Vagina (tissue), 2 donors: Measurements from ENCODE around the gene IFT20. TPM values are rescaled to one million over a fixed set of nuclear protein-coding genes. Genes with fewer than 3 reads are reported as not detected.
"Not testable (repeated sequence)": the region's sequence is repeated elsewhere in the genome, so short reads cannot be mapped to it uniquely, and the experiment has no call there.

Source experiments
- DNase-seq, 2 donors: peaks; one replicate each; pipeline ENCODE4 v3.0.0-alpha.2; 2017; ENCODE audit errors: extremely low spot score in 2 of 2
- H3K27ac ChIP-seq: fragments of 200-600 bp; sonication (generic); one replicate; pipeline ENCODE4 v1.5.1; 2019
- H3K27me3 ChIP-seq: fragments of 200-600 bp; sonication (generic); one replicate; pipeline ENCODE4 v1.5.1; 2019
- H3K36me3 ChIP-seq, 2 donors: fragments of 200-600 bp; sonication (generic); one replicate each; pipeline ENCODE4 v1.5.1; 2017 to 2019
- H3K4me1 ChIP-seq: fragments of 200-600 bp; sonication (generic); one replicate; pipeline ENCODE4 v1.5.1; 2019
- H3K4me3 ChIP-seq, 2 donors: fragments of 200-600 bp; sonication (generic); 1 replicate in 1 of 2; 2 replicates in 1 of 2; pipeline ENCODE4 v1.5.1; 2016 to 2019
- H3K9me3 ChIP-seq: fragments of 200-600 bp; sonication (generic); one replicate; pipeline ENCODE4 v1.5.1; 2019
- POLR2A ChIP-seq, 2 donors: fragments of 450-650 bp; IDR thresholded peaks; one replicate each; pipeline ENCODE4 v1.6.1; 2017; ENCODE audit warnings: antibody characterized with exemption in 2 of 2, mild to moderate bottlenecking in 2 of 2, moderate library complexity in 2 of 2
- POLR2AphosphoS5 ChIP-seq, 2 donors: sonication (generic); formaldehyde crosslinking; IDR thresholded peaks; one replicate each; pipeline ENCODE4 v1.9.0; 2017; ENCODE audit warnings: antibody characterized with exemption in 2 of 2, mild to moderate bottlenecking in 2 of 2, low read depth in 1 of 2; ENCODE audit not compliant: insufficient read depth in 1 of 2
- intact Hi-C: fragments of 100-400 bp; cut with DNase I; formaldehyde crosslinking; loops from one replicate; pipeline ENCODE4 v1.15.1; 2023
- total RNA-seq: library from RNA; depleted of rRNA; stranded (reverse); fragments of >200 nt; gene quantifications from one replicate; pipeline ENCODE4 v1.2.3, GENCODE V29; 2016
- TF ChIP-seq, protein P1 (sequence below), 3 experiments: fragments of 450-650 bp in 2 of 3; fragments of 200-600 bp in 1 of 3; sonication (generic) in 1 of 3; IDR thresholded peaks; one replicate each; pipeline ENCODE4 v1.5.1; 2017 to 2019; ENCODE audit warnings: antibody characterized with exemption in 3 of 3, mild to moderate bottlenecking in 2 of 3, moderate library complexity in 2 of 3

The IFT20 gene
- total RNA-seq, 1 donor from 2014 or later = 42.5 TPM

DNA sequence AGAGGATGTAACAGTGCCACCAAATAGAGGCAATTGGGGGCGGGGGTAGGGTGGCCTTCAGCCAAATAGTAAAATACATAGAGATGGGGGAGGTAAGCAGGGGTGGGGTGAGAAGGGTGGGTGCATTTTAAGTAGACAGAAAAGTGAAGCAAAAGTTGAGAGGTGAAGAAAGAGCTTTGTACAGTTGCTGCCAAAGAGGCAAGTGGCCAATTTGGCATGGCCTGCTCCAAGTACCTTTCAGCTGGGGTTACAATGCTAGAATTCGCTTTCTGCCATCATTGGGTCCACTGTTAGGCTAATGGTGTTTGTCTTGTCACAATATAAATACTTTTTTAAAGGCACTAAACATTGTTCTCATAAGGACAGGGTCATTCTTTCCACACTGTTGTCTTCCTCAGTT lies 21.4 kb downstream of the IFT20 start:
- intact Hi-C loops = no loop called here
- no peak for TF ChIP-seq POLR2AphosphoS5 (IDR thresholded peaks at IDR 0.05; ENCODE audit: insufficient read depth in 1 of 2, low read depth in 1 of 2)
- TF ChIP-seq POLR2A (IDR thresholded peaks at IDR 0.05) = no peak
- TF ChIP-seq, protein P1, sequence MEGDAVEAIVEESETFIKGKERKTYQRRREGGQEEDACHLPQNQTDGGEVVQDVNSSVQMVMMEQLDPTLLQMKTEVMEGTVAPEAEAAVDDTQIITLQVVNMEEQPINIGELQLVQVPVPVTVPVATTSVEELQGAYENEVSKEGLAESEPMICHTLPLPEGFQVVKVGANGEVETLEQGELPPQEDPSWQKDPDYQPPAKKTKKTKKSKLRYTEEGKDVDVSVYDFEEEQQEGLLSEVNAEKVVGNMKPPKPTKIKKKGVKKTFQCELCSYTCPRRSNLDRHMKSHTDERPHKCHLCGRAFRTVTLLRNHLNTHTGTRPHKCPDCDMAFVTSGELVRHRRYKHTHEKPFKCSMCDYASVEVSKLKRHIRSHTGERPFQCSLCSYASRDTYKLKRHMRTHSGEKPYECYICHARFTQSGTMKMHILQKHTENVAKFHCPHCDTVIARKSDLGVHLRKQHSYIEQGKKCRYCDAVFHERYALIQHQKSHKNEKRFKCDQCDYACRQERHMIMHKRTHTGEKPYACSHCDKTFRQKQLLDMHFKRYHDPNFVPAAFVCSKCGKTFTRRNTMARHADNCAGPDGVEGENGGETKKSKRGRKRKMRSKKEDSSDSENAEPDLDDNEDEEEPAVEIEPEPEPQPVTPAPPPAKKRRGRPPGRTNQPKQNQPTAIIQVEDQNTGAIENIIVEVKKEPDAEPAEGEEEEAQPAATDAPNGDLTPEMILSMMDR (IDR thresholded peaks at IDR 0.05) = no peak
- Histone ChIP-seq H3K9me3 (no peaks in the 10 kb centered on the region), H3K27me3 (no peaks in the 10 kb centered on the region), H3K36me3 (no peaks in the 10 kb centered on the region), H3K4me1 (peaks cover 8% of the 10 kb centered on the region), H3K4me3 (no peak overlapping the region), H3K27ac (no peak overlapping the region)
- DNase-seq = no peak

- H3K4me1 ChIP-seq = no peaks in the 10 kb centered on the region
- TF ChIP-seq POLR2AphosphoS5 (IDR thresholded peaks at IDR 0.05; ENCODE audit: insufficient read depth in 1 of 2, low read depth in 1 of 2) (no peak), POLR2A (IDR thresholded peaks at IDR 0.05) (no peak)
- TF ChIP-seq, protein P1 (IDR thresholded peaks at IDR 0.05) = no peak
- no peak for DNase-seq
- no peaks in the 10 kb centered on the region for H3K9me3 ChIP-seq
- intact Hi-C loops = no loop called here
- no peak overlapping the region for H3K27ac ChIP-seq
- no peak overlapping the region for H3K4me3 ChIP-seq
- no peaks in the 10 kb centered on the region for H3K27me3 ChIP-seq
- no peaks in the 10 kb centered on the region for H3K36me3 ChIP-seq
Observed at GRCh38 chr17:28306954-28307401, 28.3 kb downstream of the IFT20 start.

DNA sequence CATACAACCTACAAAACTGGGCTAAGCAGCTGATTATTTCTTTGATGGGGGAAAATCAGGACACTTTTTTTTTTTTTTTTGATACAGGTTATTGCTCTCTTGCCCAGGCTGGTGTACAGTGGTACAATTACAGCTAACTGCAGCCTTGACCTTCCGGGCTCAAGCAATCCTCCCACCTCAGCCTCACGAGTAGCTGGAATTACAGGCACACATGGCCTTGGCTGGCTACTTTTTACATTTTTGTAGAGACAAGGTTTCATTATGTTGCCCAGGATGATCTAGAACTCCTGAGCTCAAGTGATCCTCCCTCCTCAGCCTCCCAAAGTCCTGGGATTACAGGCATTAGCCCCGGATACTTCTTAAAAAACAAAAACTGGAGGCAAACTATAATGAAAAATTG lies 36.8 kb downstream of the IFT20 start:
- intact Hi-C loops = no loop called here
- no peaks in the 10 kb centered on the region for H3K4me1 ChIP-seq
- no peaks in the 10 kb centered on the region for H3K36me3 ChIP-seq
- no peak overlapping the region for H3K27ac ChIP-seq
- no peak for DNase-seq
- H3K27me3 ChIP-seq = no peaks in the 10 kb centered on the region
- no peak overlapping the region for H3K4me3 ChIP-seq
- TF ChIP-seq POLR2AphosphoS5 (IDR thresholded peaks at IDR 0.05; ENCODE audit: insufficient read depth in 1 of 2, low read depth in 1 of 2) = no peak
- TF ChIP-seq, protein P1 (IDR thresholded peaks at IDR 0.05) = no peak
- no peaks in the 10 kb centered on the region for H3K9me3 ChIP-seq

- no peaks in the 10 kb centered on the region for H3K36me3 ChIP-seq
- no peaks in the 10 kb centered on the region for H3K27me3 ChIP-seq
- no peak overlapping the region for H3K27ac ChIP-seq
- no peak for TF ChIP-seq POLR2AphosphoS5 (IDR thresholded peaks at IDR 0.05; ENCODE audit: insufficient read depth in 1 of 2, low read depth in 1 of 2)
- TF ChIP-seq POLR2A (IDR thresholded peaks at IDR 0.05) = no peak
- TF ChIP-seq, protein P1 (IDR thresholded peaks at IDR 0.05) = no peak
- intact Hi-C loops = no loop called here
- H3K9me3 ChIP-seq = no peaks in the 10 kb centered on the region
- no peak overlapping the region for H3K4me3 ChIP-seq
- no peaks in the 10 kb centered on the region for H3K4me1 ChIP-seq
- no peak for DNase-seq
Observed at GRCh38 chr17:28295677-28296578, 39.3 kb downstream of the IFT20 start.

- H3K36me3 ChIP-seq = no peaks in the 10 kb centered on the region
- H3K27ac ChIP-seq = no peak overlapping the region
- H3K27me3 ChIP-seq = no peaks in the 10 kb centered on the region
- H3K4me3 ChIP-seq = no peak overlapping the region
- intact Hi-C loops = no loop called here
- no peaks in the 10 kb centered on the region for H3K9me3 ChIP-seq
- no peak for TF ChIP-seq POLR2A (IDR thresholded peaks at IDR 0.05)
- TF ChIP-seq, protein P1 (IDR thresholded peaks at IDR 0.05) = no peak
- no peak for TF ChIP-seq POLR2AphosphoS5 (IDR thresholded peaks at IDR 0.05; ENCODE audit: insufficient read depth in 1 of 2, low read depth in 1 of 2)
- H3K4me1 ChIP-seq = no peaks in the 10 kb centered on the region
- DNase-seq = no peak
Observed at GRCh38 chr17:28293994-28294393, 41.3 kb downstream of the IFT20 start.

GRCh38 chr17:28292878-28293277 lies 42.4 kb downstream of the IFT20 start:
- H3K27ac ChIP-seq, H3K9me3 ChIP-seq, H3K27me3 ChIP-seq, intact Hi-C loops, H3K4me3 ChIP-seq, H3K36me3 ChIP-seq, DNase-seq, H3K4me1 ChIP-seq: not testable (repeated sequence)
